SU-DHL-6 (cell line): ENCODE measurements around the gene MCM9.
"Not testable (repeated sequence)": the region's sequence is repeated elsewhere in the genome, so short reads cannot be mapped to it uniquely, and the experiment has no call there.

Experiments
- H2AFZ ChIP-seq: fragments of 200-600 bp; sonication (generic); 2 replicates; pipeline ENCODE4 v1.6.1; 2014; ENCODE audit warnings: low read depth, mild to moderate bottlenecking, moderate library complexity, mixed read lengths, antibody characterized with exemption, low read length; ENCODE audit not compliant: severe bottlenecking
- H3F3A ChIP-seq: fragments of 200-600 bp; shearing (Covaris generic); 2 replicates; pipeline ENCODE4 v1.6.0; 2016; ENCODE audit warnings: antibody characterized with exemption, mild to moderate bottlenecking; ENCODE audit not compliant: insufficient read depth
- H3K27ac ChIP-seq: fragments of 200-600 bp; sonication (generic); 2 replicates; pipeline ENCODE4 v1.5.1; 2016; ENCODE audit warnings: low read depth, mild to moderate bottlenecking, low read length, moderate library complexity, mixed read lengths
- H3K27me3 ChIP-seq: fragments of 200-600 bp; sonication (generic), shearing (Covaris generic); 2 replicates; pipeline ENCODE4 v1.6.0; 2014; ENCODE audit warnings: mild to moderate bottlenecking, low read length
- H3K36me3 ChIP-seq: fragments of 200-600 bp; sonication (generic); 2 replicates; pipeline ENCODE4 v1.6.1; 2014; ENCODE audit warnings: mild to moderate bottlenecking, low read length, mixed read lengths
- H3K4me2 ChIP-seq: fragments of 300-600, 200-600 bp; shearing (Covaris generic), sonication (generic); 2 replicates; pipeline ENCODE4 v1.6.0; 2014; ENCODE audit warnings: low read length, low read depth, mild to moderate bottlenecking; ENCODE audit not compliant: poor library complexity, severe bottlenecking
- H3K4me3 ChIP-seq: fragments of 200-600 bp; sonication (generic); 2 replicates; pipeline ENCODE4 v1.5.1; 2014; ENCODE audit warnings: antibody characterized with exemption, low read length, mild to moderate bottlenecking, mixed read lengths; ENCODE audit not compliant: insufficient read depth, poor library complexity, severe bottlenecking
- H3K79me2 ChIP-seq: fragments of 200-600 bp; sonication (generic); 2 replicates; pipeline ENCODE4 v1.6.1; 2014; ENCODE audit warnings: mild to moderate bottlenecking, low read length, moderate library complexity; ENCODE audit not compliant: insufficient read depth
- H3K9ac ChIP-seq: fragments of 200-600 bp; sonication (generic); 2 replicates; pipeline ENCODE4 v1.7.0; 2014; ENCODE audit warnings: mild to moderate bottlenecking, low read length
- H3K9me2 ChIP-seq: fragments of 200-600 bp; sonication (generic); replicated peaks from 2 replicates; pipeline ENCODE4 v1.6.1; 2014; ENCODE audit warnings: low read length; ENCODE audit not compliant: insufficient read depth
- H3K9me3 ChIP-seq: fragments of 200-600 bp; sonication (generic); 2 replicates; pipeline ENCODE4 v1.6.1; 2014; ENCODE audit warnings: low read length, mixed read lengths; ENCODE audit not compliant: insufficient read depth
- H4K20me1 ChIP-seq: fragments of 200-600 bp; sonication (generic); 2 replicates; pipeline ENCODE4 v1.6.1; 2014; ENCODE audit warnings: low read depth, mild to moderate bottlenecking, antibody characterized with exemption, low read length, moderate library complexity, mixed read lengths
- CTCF ChIP-seq: fragments of 200-600 bp; sonication (generic); IDR thresholded peaks from one replicate; pipeline ENCODE4 v1.5.1; 2017; ENCODE audit warnings: antibody characterized with exemption, mild to moderate bottlenecking, low read length, moderate library complexity; ENCODE audit not compliant: insufficient read depth, poor library complexity, severe bottlenecking
- EZH2phosphoT487 ChIP-seq: fragments of 200-600 bp; sonication (generic), shearing (Covaris generic); conservative IDR thresholded peaks from 2 replicates; pipeline ENCODE4 v1.6.1; 2018; ENCODE audit warnings: mild to moderate bottlenecking, antibody characterized with exemption, low read length, moderate library complexity, mixed read lengths

MCM9 gene

DNA sequence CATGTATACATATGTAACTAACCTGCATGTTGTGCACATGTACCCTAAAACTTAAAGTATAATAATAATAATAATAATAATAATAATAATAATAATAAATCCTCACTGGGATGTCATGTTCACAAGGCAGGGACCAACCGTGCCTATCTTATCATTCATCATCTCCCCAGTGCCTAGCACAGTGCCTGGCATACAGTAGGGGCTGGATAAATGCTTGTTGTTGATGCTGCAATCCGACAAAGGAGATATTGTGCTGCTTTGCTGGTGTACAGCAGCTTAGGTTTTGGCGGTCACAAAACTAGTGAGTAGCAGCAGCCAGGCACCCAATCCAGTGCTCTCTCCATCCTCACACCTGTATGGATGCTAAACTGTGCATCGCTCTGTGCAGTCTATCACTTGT is 135.1 kb downstream of the MCM9 start:
- Histone ChIP-seq H2AFZ (peak overlapping the region; percentile 97), H3K27ac (no peak overlapping the region), H3K4me2 (peak overlapping the region; percentile 55), H3K27me3 (no peaks in the 10 kb centered on the region), H3K9me3 (no peaks in the 10 kb centered on the region), H3F3A (no peaks in the 10 kb centered on the region), H3K4me3 (no peak overlapping the region), H4K20me1 (no peaks in the 10 kb centered on the region), H3K9me2 (no peaks in the 10 kb centered on the region), H3K79me2 (no peaks in the 10 kb centered on the region), H3K36me3 (no peaks in the 10 kb centered on the region), H3K9ac (0 out of 2 replicates have a peak overlapping the region, but pooled peaks have one; percentile 36)
- TF ChIP-seq CTCF (no peak), EZH2phosphoT487 (no peak)

GRCh38 chr6:118796548-118796947 is 138.4 kb downstream of the MCM9 start:
- not testable (repeated sequence) for H3K9me3 ChIP-seq, H2AFZ ChIP-seq, H3K36me3 ChIP-seq, H3K9ac ChIP-seq, H3F3A ChIP-seq, H3K27me3 ChIP-seq, H4K20me1 ChIP-seq, H3K79me2 ChIP-seq, H3K4me3 ChIP-seq, H3K27ac ChIP-seq, H3K4me2 ChIP-seq, H3K9me2 ChIP-seq

GRCh38 chr6:118791499-118791898 is 143.5 kb downstream of the MCM9 start:
- Histone ChIP-seq H3K9me3 (no peaks in the 10 kb centered on the region), H3K79me2 (no peaks in the 10 kb centered on the region), H3K9ac (no peak overlapping the region), H3K9me2 (no peaks in the 10 kb centered on the region), H3K4me3 (no peak overlapping the region), H2AFZ (no peak overlapping the region), H3K27me3 (no peaks in the 10 kb centered on the region), H3K27ac (no peak overlapping the region), H3K36me3 (no peaks in the 10 kb centered on the region), H3F3A (no peaks in the 10 kb centered on the region), H4K20me1 (no peaks in the 10 kb centered on the region), H3K4me2 (no peak overlapping the region)
- no peak for TF ChIP-seq EZH2phosphoT487
- no peak for TF ChIP-seq CTCF

DNA sequence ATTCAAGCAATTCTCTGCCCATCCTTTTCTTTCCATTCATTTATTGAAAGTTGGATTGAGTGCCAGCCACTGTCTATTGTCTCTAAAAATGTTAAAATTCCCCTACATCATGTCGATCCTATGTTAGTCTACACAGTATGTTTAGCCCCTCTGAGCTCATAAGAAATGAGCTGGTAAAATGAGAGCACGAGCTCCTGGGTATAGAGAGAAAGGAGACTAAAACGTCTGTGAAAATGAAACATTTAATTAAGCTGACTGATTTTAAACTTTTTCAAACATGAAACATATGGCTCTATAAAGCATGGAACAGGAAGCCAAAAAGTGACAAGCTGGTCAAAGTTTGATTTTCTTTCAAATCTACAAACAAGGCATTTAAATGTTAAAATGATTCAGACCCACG is 145.0 kb downstream of the MCM9 start:
- Histone ChIP-seq H4K20me1 (no peaks in the 10 kb centered on the region), H2AFZ (no peak overlapping the region)
- no peak for TF ChIP-seq EZH2phosphoT487
- no peak for TF ChIP-seq CTCF

More for the DNA sequence above, 145.0 kb downstream of the MCM9 start:
- H3K27me3 ChIP-seq = no peaks in the 10 kb centered on the region
- H3K79me2 ChIP-seq = no peaks in the 10 kb centered on the region
- H3F3A ChIP-seq = no peaks in the 10 kb centered on the region
- no peak overlapping the region for H3K4me3 ChIP-seq
- H3K9ac ChIP-seq = no peak overlapping the region
- no peaks in the 10 kb centered on the region for H3K9me3 ChIP-seq
- no peak overlapping the region for H3K27ac ChIP-seq
- H3K36me3 ChIP-seq = no peaks in the 10 kb centered on the region
- no peak overlapping the region for H3K4me2 ChIP-seq
- H3K9me2 ChIP-seq = no peaks in the 10 kb centered on the region
